Progenitor cell of endocrine pancreas (in vitro differentiated cells): ENCODE measurements around the gene KDM6A. TPM values are rescaled to one million over a fixed set of nuclear protein-coding genes. Genes with fewer than 3 reads are reported as not detected.

Experiments used
- DNase-seq: peaks from one replicate; pipeline ENCODE4 v3.0.0; 2021; ENCODE audit warnings: low spot score; ENCODE audit not compliant: unreplicated experiment
- H3K27ac Mint-ChIP-seq: 2 replicates; pipeline ENCODE4 v1.8.0; 2021; ENCODE audit warnings: mild to moderate bottlenecking, moderate library complexity, mixed read lengths
- H3K27me3 Mint-ChIP-seq: 2 replicates; pipeline ENCODE4 v1.8.0; 2021; ENCODE audit warnings: mixed read lengths
- H3K36me3 Mint-ChIP-seq: 2 replicates; pipeline ENCODE4 v1.8.0; 2022; ENCODE audit warnings: mixed read lengths; ENCODE audit not compliant: insufficient read depth
- H3K4me1 Mint-ChIP-seq: 2 replicates; pipeline ENCODE4 v1.8.0; 2021; ENCODE audit warnings: low read depth, mixed read lengths
- H3K4me3 Mint-ChIP-seq: 2 replicates; pipeline ENCODE4 v1.8.0; 2021; ENCODE audit warnings: low read depth, mild to moderate bottlenecking, moderate library complexity, mixed read lengths
- H3K9me3 Mint-ChIP-seq: 2 replicates; pipeline ENCODE4 v1.8.0; 2021; ENCODE audit warnings: low read depth, mixed read lengths
- CTCF ChIP-seq: fragments of 200-600 bp; sonication (generic); IDR thresholded peaks from one replicate; pipeline ENCODE4 v1.5.0; 2021; ENCODE audit warnings: antibody characterized with exemption, mild to moderate bottlenecking; ENCODE audit not compliant: unreplicated experiment
- total RNA-seq: library from RNA; stranded (reverse); gene quantifications from 2 replicates; pipeline ENCODE4 v1.2.1, GENCODE V29; 2021

KDM6A gene
- total RNA-seq, 1 donor from 2014 or later, result 112 TPM

GRCh38 chrX:45154462-45154861 lies 281.5 kb downstream of the KDM6A start:
- H3K27me3 Mint-ChIP-seq, result no peaks in the 10 kb centered on the region
- no peaks in the 10 kb centered on the region for H3K4me1 Mint-ChIP-seq
- DNase-seq, result no peak
- no peak for TF ChIP-seq CTCF
- H3K4me3 Mint-ChIP-seq, result no peak overlapping the region
- H3K9me3 Mint-ChIP-seq, result peaks cover 15% of the 10 kb centered on the region
- no peak overlapping the region for H3K27ac Mint-ChIP-seq
- H3K36me3 Mint-ChIP-seq, result no peaks in the 10 kb centered on the region

- Mint-ChIP-seq H3K27me3 (no peaks in the 10 kb centered on the region), H3K9me3 (peaks cover 26% of the 10 kb centered on the region), H3K36me3 (no peaks in the 10 kb centered on the region), H3K27ac (no peak overlapping the region), H3K4me1 (no peaks in the 10 kb centered on the region), H3K4me3 (no peak overlapping the region)
- no peak for DNase-seq
- no peak for TF ChIP-seq CTCF
Observed at GRCh38 chrX:45157647-45158046, 284.7 kb downstream of the KDM6A start.

Other genes with a start within 250 kb of the KDM6A start
- not detected in 2 replicates for gene DUSP21, start 29.2 kb upstream of the KDM6A start, total RNA-seq